ENCODE data around the gene WDFY1. TPM values are rescaled to one million over a fixed set of nuclear protein-coding genes. Genes with fewer than 3 reads are reported as not detected.
A peak's percentile ranks its signal among the peaks of the same experiment; 100 is the strongest.
"Not testable (repeated sequence)": the region's sequence is repeated elsewhere in the genome, so short reads cannot be mapped to it uniquely, and the experiment has no call there.

WDFY1 gene
- total RNA-seq, 1 donor from 2014 or later = 55.2 TPM

- no peak for DNase-seq (ENCODE audit: low spot score)
Measured at GRCh38 chr2:223896833-223897311, 48.3 kb downstream of the WDFY1 start.

GRCh38 chr2:223894968-223895367 is 50.2 kb downstream of the WDFY1 start:
- no peak for DNase-seq (ENCODE audit: low spot score)

GRCh38 chr2:223894009-223894408 is 51.1 kb downstream of the WDFY1 start:
- DNase-seq (ENCODE audit: low spot score) = no peak

GRCh38 chr2:223890721-223891120 is 54.4 kb downstream of the WDFY1 start:
- DNase-seq (ENCODE audit: low spot score) = no peak

- DNase-seq (ENCODE audit: low spot score) = no peak
Measured at GRCh38 chr2:223889229-223889628, 55.9 kb downstream of the WDFY1 start.

- no peak for DNase-seq (ENCODE audit: low spot score)
Measured at GRCh38 chr2:223888251-223888650, 56.9 kb downstream of the WDFY1 start.

GRCh38 chr2:223887127-223887526 is 58.0 kb downstream of the WDFY1 start:
- DNase-seq (ENCODE audit: low spot score) = no peak

- no peak for DNase-seq (ENCODE audit: low spot score)
Measured at GRCh38 chr2:223886726-223887125, 58.4 kb downstream of the WDFY1 start.

GRCh38 chr2:223884399-223884798 is 60.7 kb downstream of the WDFY1 start:
- DNase-seq (ENCODE audit: low spot score) = no peak

GRCh38 chr2:223882715-223883114 is 62.4 kb downstream of the WDFY1 start:
- DNase-seq (ENCODE audit: low spot score) = no peak

- DNase-seq (ENCODE audit: low spot score) = no peak
Measured at GRCh38 chr2:223880796-223881195, 64.3 kb downstream of the WDFY1 start.

GRCh38 chr2:223877721-223878410 is 67.3 kb downstream of the WDFY1 start:
- DNase-seq (ENCODE audit: low spot score) = no peak

GRCh38 chr2:223873672-223874071 is 71.5 kb downstream of the WDFY1 start:
- no peak for DNase-seq (ENCODE audit: low spot score)

- DNase-seq (ENCODE audit: low spot score) = not testable (repeated sequence)
Measured at GRCh38 chr2:223872772-223873171, 72.4 kb downstream of the WDFY1 start.

GRCh38 chr2:223871661-223872060 is 73.5 kb downstream of the WDFY1 start:
- not testable (repeated sequence) for DNase-seq (ENCODE audit: low spot score)

- DNase-seq (ENCODE audit: low spot score) = no peak
Measured at GRCh38 chr2:223870840-223871611, 74.1 kb downstream of the WDFY1 start.

GRCh38 chr2:223868005-223868404 is 77.1 kb downstream of the WDFY1 start:
- no peak for DNase-seq (ENCODE audit: low spot score)

GRCh38 chr2:223865907-223866508 is 79.1 kb downstream of the WDFY1 start:
- no peak for DNase-seq (ENCODE audit: low spot score)

- DNase-seq (ENCODE audit: low spot score) = no peak
Measured at GRCh38 chr2:223865124-223865523, 80.0 kb downstream of the WDFY1 start.

GRCh38 chr2:223863491-223863890 is 81.6 kb downstream of the WDFY1 start:
- DNase-seq (ENCODE audit: low spot score) = no peak

GRCh38 chr2:223860809-223861738 is 84.1 kb downstream of the WDFY1 start:
- DNase-seq (ENCODE audit: low spot score) = peak; percentile 81

GRCh38 chr2:223859070-223859469 is 86.1 kb downstream of the WDFY1 start:
- DNase-seq (ENCODE audit: low spot score) = no peak

All from ureter (tissue), 1 donor.